IMR-90 (cell line): ENCODE data around the gene CCDC117. TPM values are rescaled to one million over a fixed set of nuclear protein-coding genes. Genes with fewer than 3 reads are reported as not detected.
"Not testable (repeated sequence)": the region's sequence is repeated elsewhere in the genome, so short reads cannot be mapped to it uniquely, and the experiment has no call there.

Experiments used
- ATAC-seq: fragments of 200-7000 bp; cut with Tn5 transposase; 2 replicates; pipeline ENCODE4 v1.9.1; 2020; ENCODE audit warnings: low read depth, mild to moderate bottlenecking, moderate library complexity
- BruUV-seq: library from RNA; stranded (reverse); fragments of 400-500 nt; replicated peaks from 2 replicates; lab custom pipeline; 2021; lab: Mats Ljungman, UMichigan
- CTCF ChIA-PET: fragments of 300-600 bp; formaldehyde crosslinking; extraction: SDS; loops from one replicate; lab custom pipeline; 2021; ENCODE audit warnings: antibody characterized with exemption; lab: Yijun Ruan, JAX
- POLR2A ChIA-PET: fragments of 300-600 bp; sonication (Branson Sonifier 250); formaldehyde crosslinking; loops from one replicate; lab custom pipeline; 2022; ENCODE audit warnings: antibody characterized with exemption; ENCODE audit not compliant: unreplicated experiment; lab: Charles Lee
- DNase-seq: peaks from one replicate; pipeline ENCODE4 v3.0.0; 2013
- H2AFZ ChIP-seq: replicated peaks from 2 replicates; pipeline ENCODE3; 2013; ENCODE audit warnings: low read length, mild to moderate bottlenecking; ENCODE audit not compliant: poor library complexity
- H2AK5ac ChIP-seq: 2 replicates; pipeline ENCODE4 v1.6.1; 2013; ENCODE audit warnings: low read depth, low read length, inconsistent platforms
- H2AK9ac ChIP-seq: replicated peaks from 2 replicates; pipeline ENCODE3; 2013; ENCODE audit warnings: mild to moderate bottlenecking, low read depth, low read length, moderate library complexity; ENCODE audit not compliant: poor library complexity
- H2BK120ac ChIP-seq: 2 replicates; pipeline ENCODE4 v1.6.1; 2013; ENCODE audit warnings: low read depth, low read length, inconsistent platforms
- H2BK15ac ChIP-seq: 3 replicates; pipeline ENCODE4 v1.6.1; 2013; ENCODE audit warnings: low read depth, low read length, inconsistent platforms
- H2BK20ac ChIP-seq: 2 replicates; pipeline ENCODE4 v1.6.1; 2013; ENCODE audit warnings: low read depth, mild to moderate bottlenecking, inconsistent platforms, low read length, moderate library complexity
- H2BK5ac ChIP-seq: 2 replicates; pipeline ENCODE4 v1.6.1; 2013; ENCODE audit warnings: mild to moderate bottlenecking, low read depth, low read length, inconsistent platforms; ENCODE audit not compliant: poor library complexity, severe bottlenecking
- H3K14ac ChIP-seq: replicated peaks from 2 replicates; pipeline ENCODE4 v1.6.1; 2013; ENCODE audit warnings: low read depth, low read length, inconsistent platforms
- H3K18ac ChIP-seq: 2 replicates; pipeline ENCODE4 v1.6.1; 2013; ENCODE audit warnings: low read depth, low read length, control low read depth
- H3K23ac ChIP-seq: 2 replicates; pipeline ENCODE4 v1.6.1; 2013; ENCODE audit warnings: low read depth, low read length, inconsistent platforms
- H3K27ac ChIP-seq: 2 replicates; pipeline ENCODE4 v1.5.1; 2013; ENCODE audit warnings: mild to moderate bottlenecking, control low read depth, low read length; ENCODE audit not compliant: insufficient read depth
- H3K27me3 ChIP-seq: 2 replicates; pipeline ENCODE4 v1.6.1; 2013; ENCODE audit warnings: low read length; ENCODE audit not compliant: control insufficient read depth, insufficient read depth
- H3K36me3 ChIP-seq: 2 replicates; pipeline ENCODE4 v1.6.1; 2013; ENCODE audit warnings: low read length, mixed read lengths; ENCODE audit not compliant: control insufficient read depth, insufficient read depth
- H3K4ac ChIP-seq: 2 replicates; pipeline ENCODE4 v1.6.1; 2013; ENCODE audit warnings: low read depth, low read length, inconsistent platforms
- H3K4me1 ChIP-seq: 2 replicates; pipeline ENCODE4 v1.6.1; 2013; ENCODE audit warnings: low read length, mixed read lengths; ENCODE audit not compliant: control insufficient read depth, insufficient read depth
- H3K4me2 ChIP-seq: 2 replicates; pipeline ENCODE4 v1.6.1; 2013; ENCODE audit warnings: low read depth, mild to moderate bottlenecking, control low read depth, low read length, moderate library complexity
- H3K4me3 ChIP-seq: 2 replicates; pipeline ENCODE4 v1.5.1; 2013; ENCODE audit warnings: low read depth, mild to moderate bottlenecking, control low read depth, low read length, moderate library complexity; ENCODE audit not compliant: insufficient read depth
- H3K56ac ChIP-seq: 2 replicates; pipeline ENCODE4 v1.6.1; 2013; ENCODE audit warnings: low read length, inconsistent platforms; ENCODE audit not compliant: insufficient read depth; ENCODE audit errors: extremely low read depth
- H3K79me1 ChIP-seq, 2 experiments: 2 replicates each; pipeline ENCODE4 v1.6.1; 2013; ENCODE audit warnings: low read length in 2 of 2, inconsistent platforms in 1 of 2, low read depth in 1 of 2
- H3K9ac ChIP-seq: 2 replicates; pipeline ENCODE4 v1.6.1; 2013; ENCODE audit warnings: low read depth, low read length, control low read depth
- H3K9me1 ChIP-seq: 2 replicates; pipeline ENCODE4 v1.6.1; 2013; ENCODE audit warnings: low read length, inconsistent platforms; ENCODE audit not compliant: insufficient read depth
- H3K9me3 ChIP-seq: 2 replicates; pipeline ENCODE4 v1.6.1; 2013; ENCODE audit warnings: low read length; ENCODE audit not compliant: control insufficient read depth, insufficient read depth
- H4K20me1 ChIP-seq: 2 replicates; pipeline ENCODE4 v1.6.1; 2013; ENCODE audit warnings: low read length, inconsistent platforms; ENCODE audit not compliant: insufficient read depth
- H4K5ac ChIP-seq: 2 replicates; pipeline ENCODE4 v1.6.1; 2013; ENCODE audit warnings: mild to moderate bottlenecking, low read depth, low read length, control low read depth
- H4K8ac ChIP-seq, 2 experiments: 2 replicates each; pipeline ENCODE4 v1.6.1; 2013; ENCODE audit warnings: low read depth in 2 of 2, low read length in 2 of 2, control low read depth in 1 of 2, inconsistent platforms in 1 of 2
- H4K91ac ChIP-seq: 2 replicates; pipeline ENCODE4 v1.6.1; 2013; ENCODE audit warnings: low read depth, low read length, inconsistent platforms; ENCODE audit not compliant: insufficient read depth
- WGBS, 2 experiments: methylation state at CpG; one replicate each; pipeline versions ENCODE4 v1.1.5 to v1.1.7; 2013; ENCODE audit warnings: missing lambda C conversion rate in 2 of 2; ENCODE audit not compliant: insufficient read length in 1 of 2; ENCODE audit errors: extremely low coverage in 2 of 2; 5-methylcytosine and 5-hydroxymethylcytosine counted together
- dilution Hi-C: fragments of 300-500 bp; cut with HindIII; formaldehyde crosslinking; loops from one replicate; pipeline ENCODE4 v1.14.3; 2018; ENCODE audit warnings: low sequenced_read_pairs; ENCODE audit not compliant: unreplicated experiment
- in situ Hi-C: fragments of 300-500 bp; cut with MboI; formaldehyde crosslinking; loops from 3 replicates; pipeline ENCODE4 v1.14.3; 2019; ENCODE audit warnings: low sequenced_read_pairs, inconsistent platforms, mixed read lengths
- intact Hi-C: fragments of 100-400 bp; cut with micrococcal nuclease; formaldehyde crosslinking; loops from 2 replicates; pipeline ENCODE4 v1.10.0; 2022
- polyA plus RNA-seq, 3 experiments: library from polyadenylated mRNA; depleted of rRNA; stranded (reverse); fragments of >200 nt; gene quantifications; 2 replicates each; pipeline ENCODE4 v1.2.3, GENCODE V29; 2012; ENCODE audit warnings: low replicate concordance in 1 of 3
- total RNA-seq: library from RNA; depleted of rRNA; stranded (reverse); fragments of >200 nt; gene quantifications from 2 replicates; pipeline ENCODE4 v1.2.3, GENCODE V29; 2012

CCDC117 gene
- total and polyA plus RNA-seq, 2 of the 4 experiments (the other 2 are of a cell fraction), result 5.9 to 7.0 TPM

DNA sequence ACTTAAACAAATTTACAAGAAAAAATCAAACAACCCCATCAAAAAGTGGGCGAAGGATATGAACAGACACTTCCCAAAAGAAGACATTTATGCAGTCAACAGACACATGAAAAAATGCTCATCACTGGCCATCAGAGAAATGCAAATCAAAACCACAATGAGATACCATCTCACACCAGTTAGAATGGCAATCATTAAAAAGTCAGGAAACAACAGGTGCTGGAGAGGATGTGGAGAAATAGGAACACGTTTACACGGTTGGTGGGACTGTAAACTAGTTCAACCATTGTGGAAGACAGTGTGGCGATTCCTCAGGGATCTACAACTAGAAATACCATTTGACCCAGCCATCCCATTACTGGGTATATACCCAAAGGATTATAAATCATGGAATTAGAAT lies 53.9 kb downstream of the CCDC117 start:
- intact Hi-C loops, result not testable (repeated sequence)

More for the DNA sequence above, 53.9 kb downstream of the CCDC117 start:
- H2BK5ac ChIP-seq, BruUV-seq, H3K4me2 ChIP-seq, H3K56ac ChIP-seq, H2BK15ac ChIP-seq, dilution Hi-C loops, H3K27me3 ChIP-seq, H3K4me3 ChIP-seq, H2AK9ac ChIP-seq, H2AK5ac ChIP-seq, H3K23ac ChIP-seq, H3K27ac ChIP-seq, H4K8ac ChIP-seq, H2BK20ac ChIP-seq, H3K4me1 ChIP-seq, H3K14ac ChIP-seq, H2BK120ac ChIP-seq, ATAC-seq, POLR2A ChIA-PET, H3K9ac ChIP-seq, H3K79me1 ChIP-seq, CTCF ChIA-PET, H2AFZ ChIP-seq, H3K18ac ChIP-seq, H4K5ac ChIP-seq, H3K9me3 ChIP-seq, H4K91ac ChIP-seq, DNase-seq, H4K20me1 ChIP-seq, H3K36me3 ChIP-seq, H3K9me1 ChIP-seq, H3K4ac ChIP-seq: not testable (repeated sequence)
- WGBS, 2 experiments, result no CpG with 5 or more reads among the region's 4 CpGs
- in situ Hi-C loops, result loop anchor here (5.0 to 10.0 kb wide), 2 partner anchors 224 to 802 kb away; no protein-coding TSS in a partner anchor
